ENCODE data around the gene GGTLC3. TPM values are rescaled to one million over a fixed set of nuclear protein-coding genes. Genes with fewer than 3 reads are reported as not detected.
"Not testable (repeated sequence)": the region's sequence is repeated elsewhere in the genome, so short reads cannot be mapped to it uniquely, and the experiment has no call there.

GGTLC3 gene
- total and polyA plus RNA-seq, 2 donors from 2014 or later = 2.0 to 6.2 TPM

DNA sequence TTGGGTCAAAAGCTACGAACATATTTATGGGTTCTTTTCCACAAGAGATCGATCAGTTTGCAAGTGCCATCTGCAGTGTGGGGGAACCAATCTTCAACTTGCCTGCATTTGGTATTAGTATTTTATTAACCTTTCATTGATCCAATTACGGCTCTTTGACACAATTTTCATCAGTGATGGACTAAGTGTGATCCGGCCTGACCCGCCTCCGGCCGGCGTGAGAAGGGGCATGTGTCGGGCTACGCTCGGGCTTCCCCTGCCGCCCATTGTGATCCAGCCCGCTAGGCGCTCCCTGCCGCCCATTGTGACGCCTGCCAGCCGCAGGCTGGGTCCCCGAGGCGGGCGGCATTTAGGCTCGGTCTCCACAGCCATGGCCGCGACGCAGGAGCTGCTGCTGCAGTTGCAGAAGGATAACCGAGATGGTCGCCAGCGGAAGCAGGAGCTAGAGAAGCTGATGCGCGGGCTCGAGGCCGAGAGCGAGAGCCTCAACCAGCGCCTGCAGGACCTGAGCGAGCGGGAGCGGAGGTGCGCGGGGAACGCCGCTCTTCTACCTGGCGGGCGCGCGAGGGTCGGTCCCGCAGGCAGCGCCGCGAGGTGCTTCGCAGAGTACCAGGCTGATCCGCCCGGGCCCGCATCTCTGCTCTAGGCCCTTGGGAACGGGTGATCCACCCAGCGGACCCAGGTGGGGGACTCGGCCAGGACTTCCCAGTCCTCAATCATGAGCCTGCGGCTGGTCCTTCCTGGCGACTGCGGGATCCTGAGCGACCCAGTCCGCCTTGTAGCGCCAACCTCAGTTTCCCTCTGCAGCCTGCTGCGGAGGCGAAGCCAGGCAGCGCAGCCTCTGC lies 10.0 kb upstream of the GGTLC3 start, which contains the start of gene TMEM191B:
TMEM191B (plus strand) TSS at position 51 of the 845 bp plus-strand sequence; CDS start at position 230, 179 bp downstream.
- FAIRE-seq; H3K27ac ChIP-seq (ENCODE audit: low read depth in 2 of 2, low read length in 2 of 2); intact Hi-C loops (cut with DNase I); H3K9ac ChIP-seq (ENCODE audit: low read length in 3 of 3); H3K4me1 ChIP-seq (ENCODE audit: control insufficient read depth in 2 of 3, insufficient read depth in 2 of 3, low read depth in 1 of 3, low read length in 3 of 3); H3K9me3 ChIP-seq (ENCODE audit: control insufficient read depth in 2 of 3, insufficient read depth in 1 of 3, low read length in 3 of 3); H3K27me3 ChIP-seq (ENCODE audit: control insufficient read depth, insufficient read depth, low read length); DNase-seq; H3K4me3 ChIP-seq (ENCODE audit: low read length in 3 of 3); H3K36me3 ChIP-seq (ENCODE audit: control insufficient read depth in 2 of 3, insufficient read depth in 3 of 3, low read length in 3 of 3): not testable (repeated sequence)

DNA sequence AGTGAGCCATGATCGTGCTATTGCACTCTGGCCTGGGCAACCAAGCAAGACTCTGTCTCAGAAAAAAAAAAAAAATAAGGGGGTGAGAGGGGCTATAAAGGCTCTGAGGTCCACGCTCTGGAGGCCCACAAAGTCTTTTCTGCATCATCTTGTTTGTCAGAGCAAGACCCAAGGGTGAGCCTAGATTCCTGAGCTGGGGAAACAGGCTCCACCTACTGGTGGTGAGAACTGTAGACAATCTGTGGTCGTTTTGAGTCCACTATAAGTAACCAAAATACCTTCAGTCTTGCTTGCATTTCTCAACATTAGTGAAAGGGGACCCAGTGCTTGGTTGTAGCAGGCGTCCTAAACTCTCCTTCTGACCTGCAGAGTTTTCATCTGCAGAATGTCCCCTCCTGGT lies 5.4 kb upstream of the GGTLC3 start:
- not testable (repeated sequence) for FAIRE-seq; H3K9ac ChIP-seq (ENCODE audit: low read length in 3 of 3)

GRCh38 chr22:18522762-18523161 lies 4.8 kb upstream of the GGTLC3 start:
- H3K27ac ChIP-seq (ENCODE audit: low read depth in 2 of 2, low read length in 2 of 2); intact Hi-C loops (cut with DNase I); H3K4me1 ChIP-seq (ENCODE audit: control insufficient read depth in 2 of 3, insufficient read depth in 2 of 3, low read depth in 1 of 3, low read length in 3 of 3); H3K9me3 ChIP-seq (ENCODE audit: control insufficient read depth in 2 of 3, insufficient read depth in 1 of 3, low read length in 3 of 3); DNase-seq; H3K36me3 ChIP-seq (ENCODE audit: control insufficient read depth in 2 of 3, insufficient read depth in 3 of 3, low read length in 3 of 3); H3K9ac ChIP-seq (ENCODE audit: low read length in 3 of 3); H3K4me3 ChIP-seq (ENCODE audit: low read length in 3 of 3); FAIRE-seq; H3K27me3 ChIP-seq (ENCODE audit: control insufficient read depth, insufficient read depth, low read length): not testable (repeated sequence)

More for the DNA sequence above, 5.4 kb upstream of the GGTLC3 start:
- DNase-seq; H3K27me3 ChIP-seq (ENCODE audit: control insufficient read depth, insufficient read depth, low read length); intact Hi-C loops (cut with DNase I); H3K9me3 ChIP-seq (ENCODE audit: control insufficient read depth in 2 of 3, insufficient read depth in 1 of 3, low read length in 3 of 3); H3K4me3 ChIP-seq (ENCODE audit: low read length in 3 of 3); H3K36me3 ChIP-seq (ENCODE audit: control insufficient read depth in 2 of 3, insufficient read depth in 3 of 3, low read length in 3 of 3); H3K27ac ChIP-seq (ENCODE audit: low read depth in 2 of 2, low read length in 2 of 2); H3K4me1 ChIP-seq (ENCODE audit: control insufficient read depth in 2 of 3, insufficient read depth in 2 of 3, low read depth in 1 of 3, low read length in 3 of 3): not testable (repeated sequence)

GRCh38 chr22:18513454-18513853 lies 4.5 kb downstream of the GGTLC3 start:
- H3K9ac ChIP-seq (ENCODE audit: low read length in 3 of 3); H3K4me3 ChIP-seq (ENCODE audit: low read length in 3 of 3); H3K9me3 ChIP-seq (ENCODE audit: control insufficient read depth in 2 of 3, insufficient read depth in 1 of 3, low read length in 3 of 3); H3K4me1 ChIP-seq (ENCODE audit: control insufficient read depth in 2 of 3, insufficient read depth in 2 of 3, low read depth in 1 of 3, low read length in 3 of 3); FAIRE-seq; H3K27ac ChIP-seq (ENCODE audit: low read depth in 2 of 2, low read length in 2 of 2); intact Hi-C loops (cut with DNase I); H3K27me3 ChIP-seq (ENCODE audit: control insufficient read depth, insufficient read depth, low read length); H3K36me3 ChIP-seq (ENCODE audit: control insufficient read depth in 2 of 3, insufficient read depth in 3 of 3, low read length in 3 of 3): not testable (repeated sequence)
- DNase-seq = peak in 2 of 5 donors; percentile 5 to 13

DNA sequence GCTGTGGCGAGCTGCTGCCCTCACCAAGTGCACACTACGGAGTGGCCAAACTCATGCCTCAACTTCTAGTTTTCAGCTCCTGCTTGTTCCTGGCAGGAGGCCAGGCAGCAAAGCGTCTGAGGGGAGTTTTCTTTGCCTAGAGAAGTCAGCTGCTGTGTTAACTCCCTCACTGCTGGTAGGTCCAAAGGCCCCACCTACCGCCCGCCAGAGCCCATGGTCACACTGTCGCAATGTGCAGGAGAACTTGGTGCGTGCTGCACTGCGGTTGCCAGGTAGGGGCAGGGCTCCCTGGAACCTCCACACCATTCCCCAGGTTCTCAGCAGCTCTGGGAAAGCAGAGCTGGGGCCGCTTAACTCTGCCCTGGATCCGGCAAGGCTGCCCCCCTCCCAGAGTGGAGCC lies 5.6 kb downstream of the GGTLC3 start:
- H3K4me1 ChIP-seq (ENCODE audit: control insufficient read depth in 2 of 3, insufficient read depth in 2 of 3, low read depth in 1 of 3, low read length in 3 of 3); H3K9me3 ChIP-seq (ENCODE audit: control insufficient read depth in 2 of 3, insufficient read depth in 1 of 3, low read length in 3 of 3); H3K36me3 ChIP-seq (ENCODE audit: control insufficient read depth in 2 of 3, insufficient read depth in 3 of 3, low read length in 3 of 3); H3K4me3 ChIP-seq (ENCODE audit: low read length in 3 of 3); FAIRE-seq; H3K27me3 ChIP-seq (ENCODE audit: control insufficient read depth, insufficient read depth, low read length); intact Hi-C loops (cut with DNase I); H3K9ac ChIP-seq (ENCODE audit: low read length in 3 of 3); H3K27ac ChIP-seq (ENCODE audit: low read depth in 2 of 2, low read length in 2 of 2): not testable (repeated sequence)
- DNase-seq = peak in 1 of 5 donors; percentile 61

- H3K27ac ChIP-seq (ENCODE audit: low read depth in 2 of 2, low read length in 2 of 2); H3K4me3 ChIP-seq (ENCODE audit: low read length in 3 of 3); H3K36me3 ChIP-seq (ENCODE audit: control insufficient read depth in 2 of 3, insufficient read depth in 3 of 3, low read length in 3 of 3); intact Hi-C loops (cut with DNase I); FAIRE-seq; H3K27me3 ChIP-seq (ENCODE audit: control insufficient read depth, insufficient read depth, low read length); H3K9ac ChIP-seq (ENCODE audit: low read length in 3 of 3); H3K9me3 ChIP-seq (ENCODE audit: control insufficient read depth in 2 of 3, insufficient read depth in 1 of 3, low read length in 3 of 3); H3K4me1 ChIP-seq (ENCODE audit: control insufficient read depth in 2 of 3, insufficient read depth in 2 of 3, low read depth in 1 of 3, low read length in 3 of 3): not testable (repeated sequence)
- DNase-seq = peak in 1 of 5 donors; percentile 1
These were observed 6.6 kb downstream of the GGTLC3 start for GRCh38 chr22:18511327-18511726.

DNA sequence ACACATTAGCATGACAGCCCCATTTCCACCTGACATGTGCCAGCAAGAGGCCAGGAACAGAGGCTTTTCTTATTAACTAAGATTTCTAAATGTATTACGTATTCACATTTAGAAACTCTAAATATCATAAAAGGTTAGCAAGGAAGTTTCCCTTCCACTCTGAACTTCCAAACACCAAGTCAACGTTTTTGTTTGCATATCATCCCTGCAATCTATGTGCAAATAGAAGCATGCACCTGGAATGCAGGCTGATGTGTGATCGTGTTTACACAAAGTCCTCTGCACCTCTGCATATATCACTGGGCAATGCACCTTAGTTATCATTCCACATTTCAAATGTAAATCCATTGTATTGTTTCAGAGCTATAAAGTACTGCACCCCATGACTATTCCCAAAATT lies 21.7 kb downstream of the GGTLC3 start:
- H3K9me3 ChIP-seq (ENCODE audit: control insufficient read depth in 2 of 3, insufficient read depth in 1 of 3, low read length in 3 of 3); H3K9ac ChIP-seq (ENCODE audit: low read length in 3 of 3); FAIRE-seq; H3K27ac ChIP-seq (ENCODE audit: low read depth in 2 of 2, low read length in 2 of 2); H3K36me3 ChIP-seq (ENCODE audit: control insufficient read depth in 2 of 3, insufficient read depth in 3 of 3, low read length in 3 of 3); H3K4me3 ChIP-seq (ENCODE audit: low read length in 3 of 3); H3K4me1 ChIP-seq (ENCODE audit: control insufficient read depth in 2 of 3, insufficient read depth in 2 of 3, low read depth in 1 of 3, low read length in 3 of 3); intact Hi-C loops (cut with DNase I); DNase-seq; H3K27me3 ChIP-seq (ENCODE audit: control insufficient read depth, insufficient read depth, low read length): not testable (repeated sequence)

All from kidney (tissue), 11 donors.